MM.1S (cell line): ENCODE measurements around the gene FAM241A.

Experiments
- EZH2phosphoT487 ChIP-seq: fragments of 300-600 bp; sonication (generic); IDR thresholded peaks from 2 replicates; pipeline ENCODE4 v1.6.1; 2018; ENCODE audit warnings: antibody characterized with exemption, low read length
- TF ChIP-seq, protein P1 (sequence below): fragments of 300-600 bp; sonication (generic); IDR thresholded peaks from 2 replicates; pipeline ENCODE4 v1.5.1; 2016; ENCODE audit warnings: antibody characterized with exemption, low read length, mixed read lengths

DNA sequence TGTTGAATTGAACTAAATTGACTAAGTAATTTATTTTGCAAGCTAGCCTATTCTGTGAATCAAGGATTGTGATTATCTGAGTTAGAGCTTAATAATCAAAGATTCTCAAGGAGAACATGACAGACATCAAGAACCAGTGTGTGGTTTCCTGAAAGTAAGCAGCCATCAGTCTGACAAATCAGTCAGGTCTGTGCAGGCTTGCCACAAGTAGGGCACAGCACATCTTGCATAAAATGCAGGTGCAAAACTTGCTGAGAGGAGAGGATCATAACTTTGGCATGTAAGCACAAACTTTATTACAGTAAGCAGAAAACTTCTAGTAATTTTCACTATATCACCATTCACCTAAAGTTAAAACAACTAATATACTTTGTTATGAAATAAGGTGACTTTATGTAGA, 22.5 kb downstream of the FAM241A start:
- TF ChIP-seq, protein P1, sequence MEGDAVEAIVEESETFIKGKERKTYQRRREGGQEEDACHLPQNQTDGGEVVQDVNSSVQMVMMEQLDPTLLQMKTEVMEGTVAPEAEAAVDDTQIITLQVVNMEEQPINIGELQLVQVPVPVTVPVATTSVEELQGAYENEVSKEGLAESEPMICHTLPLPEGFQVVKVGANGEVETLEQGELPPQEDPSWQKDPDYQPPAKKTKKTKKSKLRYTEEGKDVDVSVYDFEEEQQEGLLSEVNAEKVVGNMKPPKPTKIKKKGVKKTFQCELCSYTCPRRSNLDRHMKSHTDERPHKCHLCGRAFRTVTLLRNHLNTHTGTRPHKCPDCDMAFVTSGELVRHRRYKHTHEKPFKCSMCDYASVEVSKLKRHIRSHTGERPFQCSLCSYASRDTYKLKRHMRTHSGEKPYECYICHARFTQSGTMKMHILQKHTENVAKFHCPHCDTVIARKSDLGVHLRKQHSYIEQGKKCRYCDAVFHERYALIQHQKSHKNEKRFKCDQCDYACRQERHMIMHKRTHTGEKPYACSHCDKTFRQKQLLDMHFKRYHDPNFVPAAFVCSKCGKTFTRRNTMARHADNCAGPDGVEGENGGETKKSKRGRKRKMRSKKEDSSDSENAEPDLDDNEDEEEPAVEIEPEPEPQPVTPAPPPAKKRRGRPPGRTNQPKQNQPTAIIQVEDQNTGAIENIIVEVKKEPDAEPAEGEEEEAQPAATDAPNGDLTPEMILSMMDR: no peak
- no peak for TF ChIP-seq EZH2phosphoT487
